HUES64 (cell line): ENCODE measurements around the gene ATG9B.

ENCODE experiments used
- H3K27ac ChIP-seq: 2 replicates; pipeline ENCODE4 v1.7.0; 2013; ENCODE audit warnings: low read depth, low read length, inconsistent platforms
- H3K27me3 ChIP-seq: 2 replicates; pipeline ENCODE4 v1.6.1; 2013; ENCODE audit warnings: mild to moderate bottlenecking, low read length; ENCODE audit not compliant: insufficient read depth
- H3K36me3 ChIP-seq: 2 replicates; pipeline ENCODE4 v1.6.1; 2013; ENCODE audit warnings: mild to moderate bottlenecking, low read length; ENCODE audit not compliant: insufficient read depth
- H3K4me1 ChIP-seq: 2 replicates; pipeline ENCODE4 v1.6.1; 2013; ENCODE audit warnings: mild to moderate bottlenecking, low read length, moderate library complexity; ENCODE audit not compliant: insufficient read depth
- H3K4me3 ChIP-seq: 2 replicates; pipeline ENCODE4 v1.5.1; 2013; ENCODE audit warnings: mild to moderate bottlenecking, low read length, moderate library complexity
- H3K9ac ChIP-seq: 2 replicates; pipeline ENCODE4 v1.6.1; 2013; ENCODE audit warnings: mild to moderate bottlenecking, low read depth, low read length
- H3K9me3 ChIP-seq: 2 replicates; pipeline ENCODE4 v1.6.1; 2013; ENCODE audit warnings: low read depth, low read length; ENCODE audit not compliant: insufficient read depth
- WGBS: fragments of 150-250, 120-280 bp; methylation state at CpG from one replicate; pipeline ENCODE4 v1.1.7; 2013; ENCODE audit warnings: missing lambda C conversion rate; 5-methylcytosine and 5-hydroxymethylcytosine counted together

The ATG9B gene

GRCh38 chr7:151064454-151064853 is 40.2 kb upstream of the ATG9B start:
- H3K4me3 ChIP-seq: no peak overlapping the region
- H3K9me3 ChIP-seq: no peaks in the 10 kb centered on the region
- H3K9ac ChIP-seq: no peak overlapping the region
- H3K36me3 ChIP-seq: peaks cover 48% of the 10 kb centered on the region
- H3K27ac ChIP-seq: no peak overlapping the region
- peaks cover 7% of the 10 kb centered on the region; the same call in 1 of the 2 replicates for H3K27me3 ChIP-seq
- 95% methylated on average over 18 of the region's 18 CpGs for WGBS
- peaks cover 20% of the 10 kb centered on the region for H3K4me1 ChIP-seq

- H3K4me3 ChIP-seq: peak overlapping the region; percentile 63
- peaks cover 38% of the 10 kb centered on the region for H3K36me3 ChIP-seq
These were observed 38.9 kb upstream of the ATG9B start for GRCh38 chr7:151063212-151063561.

GRCh38 chr7:151062399-151063211 is 38.3 kb upstream of the ATG9B start:
- Histone ChIP-seq H3K4me1 (peaks cover 30% of the 10 kb centered on the region), H3K9ac (peak overlapping the region; percentile 71), H3K36me3 (peaks cover 32% of the 10 kb centered on the region), H3K9me3 (no peaks in the 10 kb centered on the region), H3K4me3 (peak overlapping the region; percentile 63), H3K27ac (peak overlapping the region; percentile 91), H3K27me3 (peaks cover 13% of the 10 kb centered on the region; the same call in 1 of the 2 replicates)
- WGBS: 1% methylated on average over 36 of the region's 43 CpGs

More at GRCh38 chr7:151063212-151063561, 38.9 kb upstream of the ATG9B start:
- Histone ChIP-seq H3K27me3 (peaks cover 13% of the 10 kb centered on the region; the same call in 1 of the 2 replicates), H3K4me1 (peaks cover 30% of the 10 kb centered on the region), H3K9me3 (no peaks in the 10 kb centered on the region), H3K27ac (no peak overlapping the region), H3K9ac (0 out of 2 replicates have a peak overlapping the region, but pooled peaks have one; percentile 8)
- 7% methylated on average over 11 of the region's 11 CpGs for WGBS

GRCh38 chr7:151062111-151062398 is 37.8 kb upstream of the ATG9B start:
- peak overlapping the region; percentile 2; the same call in 1 of the 2 replicates for H3K9ac ChIP-seq
- H3K27me3 ChIP-seq: peaks cover 17% of the 10 kb centered on the region; the same call in 1 of the 2 replicates
- 10% methylated on average over 11 of the region's 11 CpGs for WGBS
- no peaks in the 10 kb centered on the region for H3K9me3 ChIP-seq
- H3K27ac ChIP-seq: no peak overlapping the region; the same call in 1 of the 2 replicates
- H3K4me3 ChIP-seq: peak overlapping the region; percentile 39
- peaks cover 26% of the 10 kb centered on the region for H3K36me3 ChIP-seq
- H3K4me1 ChIP-seq: peaks cover 30% of the 10 kb centered on the region

- Histone ChIP-seq H3K4me3 (peak overlapping the region; percentile 39), H3K4me1 (peaks cover 32% of the 10 kb centered on the region), H3K9me3 (no peaks in the 10 kb centered on the region), H3K27ac (no peak overlapping the region; the same call in 1 of the 2 replicates), H3K36me3 (peaks cover 20% of the 10 kb centered on the region), H3K9ac (peak overlapping the region; percentile 2; the same call in 1 of the 2 replicates), H3K27me3 (peaks cover 23% of the 10 kb centered on the region)
- 16% methylated on average over 33 of the region's 33 CpGs for WGBS
These were observed 37.2 kb upstream of the ATG9B start for GRCh38 chr7:151061213-151062110.

GRCh38 chr7:151060416-151061212 is 36.3 kb upstream of the ATG9B start:
- Histone ChIP-seq H3K9ac (peak overlapping the region; percentile 51), H3K36me3 (peaks cover 13% of the 10 kb centered on the region), H3K9me3 (no peaks in the 10 kb centered on the region), H3K27me3 (peaks cover 31% of the 10 kb centered on the region), H3K4me1 (peaks cover 35% of the 10 kb centered on the region), H3K4me3 (peak overlapping the region; percentile 86), H3K27ac (no peak overlapping the region)
- 8% methylated on average over 16 of the region's 21 CpGs for WGBS

GRCh38 chr7:151060113-151060415 is 35.8 kb upstream of the ATG9B start:
- Histone ChIP-seq H3K9me3 (no peaks in the 10 kb centered on the region), H3K36me3 (peaks cover 8% of the 10 kb centered on the region), H3K27me3 (peaks cover 32% of the 10 kb centered on the region), H3K9ac (peak overlapping the region; percentile 51), H3K4me3 (peak overlapping the region; percentile 86), H3K27ac (no peak overlapping the region), H3K4me1 (peaks cover 35% of the 10 kb centered on the region)
- 1% methylated on average over 16 of the region's 17 CpGs for WGBS

- WGBS: under 1% methylated on average over 75 of the region's 75 CpGs
- peaks cover 35% of the 10 kb centered on the region for H3K4me1 ChIP-seq
- peak within 1 kb of the TSS; percentile 86 for H3K4me3 ChIP-seq
These were observed 35.2 kb upstream of the ATG9B start, which contains the start of gene SLC4A2 for GRCh38 chr7:151059367-151060112. Gene SLC4A2 (plus strand): TSS chr7:151059589. CDS start chr7:151061988, 2,399 bp downstream.

GRCh38 chr7:151058781-151059366 is 34.6 kb upstream of the ATG9B start:
- H3K4me3 ChIP-seq: peak overlapping the region; percentile 86
- peaks cover 32% of the 10 kb centered on the region for H3K27me3 ChIP-seq
- H3K4me1 ChIP-seq: peaks cover 35% of the 10 kb centered on the region
- 12% methylated on average over 18 of the region's 18 CpGs for WGBS
- H3K9ac ChIP-seq: peak overlapping the region; percentile 57
- H3K36me3 ChIP-seq: no peaks in the 10 kb centered on the region
- H3K27ac ChIP-seq: peak overlapping the region; percentile 85; the same call in 1 of the 2 replicates
- no peaks in the 10 kb centered on the region for H3K9me3 ChIP-seq

More at GRCh38 chr7:151059367-151060112, 35.2 kb upstream of the ATG9B start, which contains the start of gene SLC4A2:
- Histone ChIP-seq H3K27me3 (peaks cover 32% of the 10 kb centered on the region), H3K36me3 (peaks cover 3% of the 10 kb centered on the region), H3K9ac (peak within 1 kb of the TSS; percentile 57), H3K9me3 (no peaks in the 10 kb centered on the region), H3K27ac (peak within 1 kb of the TSS; percentile 85)
